Neural progenitor cell (in vitro differentiated cells): ENCODE measurements around the gene NDRG3. TPM values are rescaled to one million over a fixed set of nuclear protein-coding genes. Genes with fewer than 3 reads are reported as not detected.

Source experiments
- DNase-seq: peaks from one replicate; pipeline ENCODE4 v3.0.0-alpha.2; 2016; ENCODE audit warnings: low spot score
- H2AFZ ChIP-seq: fragments of 200-600 bp; sonication (generic); replicated peaks from 2 replicates; pipeline ENCODE4 v1.6.1; 2016; ENCODE audit warnings: antibody characterized with exemption
- H3F3A ChIP-seq: fragments of 200-600 bp; sonication (generic); 2 replicates; pipeline ENCODE4 v1.6.1; 2016; ENCODE audit warnings: antibody characterized with exemption, low read depth
- H3K27ac ChIP-seq: fragments of 200-600 bp; sonication (generic); 2 replicates; pipeline ENCODE4 v1.5.1; 2016; ENCODE audit warnings: mild to moderate bottlenecking
- H3K27me3 ChIP-seq: fragments of 200-600 bp; sonication (generic); 2 replicates; pipeline ENCODE4 v1.6.1; 2016; ENCODE audit warnings: mild to moderate bottlenecking, moderate library complexity
- H3K36me3 ChIP-seq: fragments of 200-600 bp; sonication (generic); 2 replicates; pipeline ENCODE4 v1.5.1; 2016
- H3K4me1 ChIP-seq: fragments of 200-600 bp; sonication (generic); 2 replicates; pipeline ENCODE4 v1.6.1; 2016; ENCODE audit warnings: mixed run types
- H3K4me2 ChIP-seq: fragments of 200-600 bp; sonication (generic); 2 replicates; pipeline ENCODE4 v1.6.1; 2016
- H3K4me3 ChIP-seq: fragments of 200-600 bp; sonication (generic); 2 replicates; pipeline ENCODE4 v1.5.1; 2016
- H3K79me2 ChIP-seq: fragments of 200-600 bp; sonication (generic); 2 replicates; pipeline ENCODE4 v1.6.1; 2016; ENCODE audit warnings: low read depth
- H3K9ac ChIP-seq: fragments of 200-600 bp; sonication (generic); 2 replicates; pipeline ENCODE4 v1.6.1; 2016
- H3K9me3 ChIP-seq: fragments of 200-600 bp; sonication (generic); 2 replicates; pipeline ENCODE4 v1.5.1; 2016; ENCODE audit warnings: low read depth
- H4K20me1 ChIP-seq: fragments of 200-600 bp; sonication (generic); 2 replicates; pipeline ENCODE4 v1.6.1; 2016; ENCODE audit warnings: low read depth
- H3K27ac Mint-ChIP-seq: 3 replicates; pipeline ENCODE4 v1.8.0; 2021; ENCODE audit warnings: mixed read lengths
- H3K27me3 Mint-ChIP-seq: 2 replicates; pipeline ENCODE4 v1.8.0; 2022; ENCODE audit warnings: low read depth, mild to moderate bottlenecking, inconsistent platforms, moderate library complexity, mixed read lengths; ENCODE audit not compliant: insufficient read depth
- H3K36me3 Mint-ChIP-seq: 3 replicates; pipeline ENCODE4 v1.8.0; 2021; ENCODE audit warnings: mixed read lengths
- H3K4me1 Mint-ChIP-seq: 3 replicates; pipeline ENCODE4 v1.8.0; 2021; ENCODE audit warnings: mixed read lengths
- H3K4me3 Mint-ChIP-seq: 3 replicates; pipeline ENCODE4 v1.8.0; 2021; ENCODE audit warnings: mild to moderate bottlenecking, moderate library complexity, mixed read lengths
- H3K9me3 Mint-ChIP-seq: 3 replicates; pipeline ENCODE4 v1.8.0; 2020; ENCODE audit warnings: mixed read lengths
- EZH2 ChIP-seq: fragments of 200-600 bp; sonication (generic); IDR thresholded peaks from 2 replicates; pipeline ENCODE4 v1.6.1; 2017; ENCODE audit warnings: antibody characterized with exemption, mild to moderate bottlenecking, moderate library complexity
- EZH2phosphoT487 ChIP-seq: fragments of 200-600 bp; sonication (generic); IDR thresholded peaks from 2 replicates; pipeline ENCODE4 v1.6.1; 2017; ENCODE audit warnings: antibody characterized with exemption
- total RNA-seq: library from RNA; depleted of rRNA; stranded (reverse); fragments of >200 nt; gene quantifications from 2 replicates; pipeline ENCODE4 v1.2.3, GENCODE V29; 2015; ENCODE audit warnings: low replicate concordance
- TF ChIP-seq, protein P1 (sequence below): fragments of 200-600 bp; sonication (generic); IDR thresholded peaks from 2 replicates; pipeline ENCODE4 v1.5.1; 2017; ENCODE audit warnings: antibody characterized with exemption, mild to moderate bottlenecking

Gene NDRG3
- total RNA-seq, 1 donor from 2014 or later = 25.3 TPM

DNA sequence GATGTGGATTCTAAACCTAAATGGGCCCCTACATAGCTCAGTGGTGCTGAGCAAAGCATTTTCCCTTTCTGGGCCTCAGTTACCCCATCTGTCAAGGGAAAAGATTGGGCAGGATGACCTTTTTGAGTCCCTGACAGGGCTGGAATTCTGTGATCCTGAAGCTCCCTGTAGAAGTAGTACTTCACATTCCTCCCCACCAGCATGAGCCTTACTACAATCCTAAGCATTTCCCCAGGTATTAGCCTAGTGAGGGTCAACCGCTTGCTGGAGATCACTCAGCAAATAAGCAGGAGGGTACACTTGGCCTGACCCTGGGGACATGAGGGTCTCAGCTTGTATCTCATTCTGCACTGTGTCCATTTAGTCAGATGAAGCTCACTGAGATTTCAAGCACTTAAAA, 13.4 kb downstream of the NDRG3 start:
- Histone ChIP-seq H2AFZ (no peak overlapping the region), H3K4me3 (no peak overlapping the region), H3K9ac (no peak overlapping the region), H3K4me1 (peaks cover 23% of the 10 kb centered on the region), H4K20me1 (peaks cover 15% of the 10 kb centered on the region), H3K27ac (no peak overlapping the region), H3F3A (peaks cover 7% of the 10 kb centered on the region), H3K9me3 (no peaks in the 10 kb centered on the region), H3K4me2 (no peak overlapping the region), H3K27me3 (no peaks in the 10 kb centered on the region), H3K36me3 (no peaks in the 10 kb centered on the region), H3K79me2 (no peaks in the 10 kb centered on the region)
- DNase-seq = no peak
- Mint-ChIP-seq H3K4me3 (no peak overlapping the region), H3K27me3 (no peaks in the 10 kb centered on the region), H3K27ac (no peak overlapping the region), H3K36me3 (no peaks in the 10 kb centered on the region), H3K9me3 (no peaks in the 10 kb centered on the region), H3K4me1 (peaks cover 17% of the 10 kb centered on the region)
- TF ChIP-seq, protein P1, sequence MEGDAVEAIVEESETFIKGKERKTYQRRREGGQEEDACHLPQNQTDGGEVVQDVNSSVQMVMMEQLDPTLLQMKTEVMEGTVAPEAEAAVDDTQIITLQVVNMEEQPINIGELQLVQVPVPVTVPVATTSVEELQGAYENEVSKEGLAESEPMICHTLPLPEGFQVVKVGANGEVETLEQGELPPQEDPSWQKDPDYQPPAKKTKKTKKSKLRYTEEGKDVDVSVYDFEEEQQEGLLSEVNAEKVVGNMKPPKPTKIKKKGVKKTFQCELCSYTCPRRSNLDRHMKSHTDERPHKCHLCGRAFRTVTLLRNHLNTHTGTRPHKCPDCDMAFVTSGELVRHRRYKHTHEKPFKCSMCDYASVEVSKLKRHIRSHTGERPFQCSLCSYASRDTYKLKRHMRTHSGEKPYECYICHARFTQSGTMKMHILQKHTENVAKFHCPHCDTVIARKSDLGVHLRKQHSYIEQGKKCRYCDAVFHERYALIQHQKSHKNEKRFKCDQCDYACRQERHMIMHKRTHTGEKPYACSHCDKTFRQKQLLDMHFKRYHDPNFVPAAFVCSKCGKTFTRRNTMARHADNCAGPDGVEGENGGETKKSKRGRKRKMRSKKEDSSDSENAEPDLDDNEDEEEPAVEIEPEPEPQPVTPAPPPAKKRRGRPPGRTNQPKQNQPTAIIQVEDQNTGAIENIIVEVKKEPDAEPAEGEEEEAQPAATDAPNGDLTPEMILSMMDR = no peak
- TF ChIP-seq EZH2 = no peak
- no peak for TF ChIP-seq EZH2phosphoT487

- Mint-ChIP-seq H3K4me3 (no peak overlapping the region), H3K27me3 (no peaks in the 10 kb centered on the region), H3K27ac (no peak overlapping the region), H3K4me1 (peaks cover 4% of the 10 kb centered on the region), H3K36me3 (no peaks in the 10 kb centered on the region), H3K9me3 (no peaks in the 10 kb centered on the region)
- Histone ChIP-seq H3K36me3 (no peaks in the 10 kb centered on the region), H3F3A (no peaks in the 10 kb centered on the region), H3K4me1 (peaks cover 5% of the 10 kb centered on the region), H4K20me1 (no peaks in the 10 kb centered on the region), H3K9ac (no peak overlapping the region), H3K9me3 (no peaks in the 10 kb centered on the region), H3K79me2 (no peaks in the 10 kb centered on the region), H3K27ac (no peak overlapping the region), H3K4me2 (no peak overlapping the region), H3K27me3 (no peaks in the 10 kb centered on the region), H2AFZ (no peak overlapping the region), H3K4me3 (no peak overlapping the region)
- TF ChIP-seq, protein P1 = peak; percentile 45
- TF ChIP-seq EZH2 (no peak), EZH2phosphoT487 (no peak)
- peak; percentile 40 for DNase-seq
Measured at GRCh38 chr20:36728986-36729385, 16.9 kb downstream of the NDRG3 start.

GRCh38 chr20:36726168-36726567, 19.7 kb downstream of the NDRG3 start:
- Mint-ChIP-seq H3K27me3 (no peaks in the 10 kb centered on the region), H3K9me3 (no peaks in the 10 kb centered on the region), H3K36me3 (no peaks in the 10 kb centered on the region), H3K4me3 (no peak overlapping the region), H3K4me1 (no peaks in the 10 kb centered on the region), H3K27ac (no peak overlapping the region)
- H4K20me1 ChIP-seq = no peaks in the 10 kb centered on the region
- H3K4me1 ChIP-seq = no peaks in the 10 kb centered on the region
- no peaks in the 10 kb centered on the region for H3F3A ChIP-seq
- no peak for DNase-seq
- H3K79me2 ChIP-seq = no peaks in the 10 kb centered on the region
- H3K4me3 ChIP-seq = no peak overlapping the region
- no peak overlapping the region for H2AFZ ChIP-seq
- H3K27ac ChIP-seq = no peak overlapping the region
- no peak overlapping the region for H3K4me2 ChIP-seq
- H3K9me3 ChIP-seq = no peaks in the 10 kb centered on the region
- no peak overlapping the region for H3K9ac ChIP-seq
- no peaks in the 10 kb centered on the region for H3K27me3 ChIP-seq
- TF ChIP-seq EZH2 = no peak
- TF ChIP-seq, protein P1 = no peak
- no peak for TF ChIP-seq EZH2phosphoT487
- H3K36me3 ChIP-seq = no peaks in the 10 kb centered on the region
